K562 (cell line): ENCODE results near the gene CAMK1D. TPM values are rescaled to one million over a fixed set of nuclear protein-coding genes. Genes with fewer than 3 reads are reported as not detected.

Source experiments
- ATAC-seq: fragments of 200-7000 bp; cut with Tn5 transposase; 3 replicates; pipeline ENCODE4 v1.9.1; 2020; ENCODE audit warnings: moderate library complexity
- BruUV-seq: library from RNA; stranded (reverse); fragments of 400-500 nt; replicated peaks from 2 replicates; lab custom pipeline; 2021; lab: Mats Ljungman, UMichigan
- CTCF ChIA-PET: fragments of 300-600 bp; formaldehyde crosslinking; extraction: SDS; loops from one replicate; lab custom pipeline; 2021; ENCODE audit warnings: low intra/inter-chr PET ratio; lab: Yijun Ruan, JAX
- POLR2A ChIA-PET: fragments of 300-600, 350-650 bp; sonication (Branson Sonifier 250); formaldehyde crosslinking; extraction: SDS; loops from one replicate; lab custom pipeline; 2021; ENCODE audit warnings: antibody characterized with exemption, inconsistent platforms; lab: Yijun Ruan, JAX
- DNase-seq, 4 experiments: peaks; one replicate each; pipeline versions ENCODE4 v3.0.0 to v3.0.0-alpha.2; 2011 to 2018; ENCODE audit warnings: low spot score in 3 of 4, mixed read lengths in 3 of 4; ENCODE audit errors: extremely low read depth in 1 of 4
- FAIRE-seq: peaks from 2 replicates; lab custom pipeline; 2011; peaks lifted over from hg19 to GRCh38; lab: Jason Lieb, UNC
- H2AFZ ChIP-seq: 2 replicates; pipeline ENCODE4 v1.6.0; 2011; ENCODE audit warnings: low read depth, low read length, control low read depth, inconsistent platforms
- H3K27ac ChIP-seq: fragments of 200-600 bp; 3 replicates; pipeline ENCODE4 v1.8.0; 2011; ENCODE audit warnings: low read depth, mild to moderate bottlenecking, control low read depth, inconsistent platforms, low read length, moderate library complexity, mixed read lengths; ENCODE audit errors: extremely low read depth
- H3K27me3 ChIP-seq, 2 experiments: fragments of 300-600 bp in 1 of 2; 2 replicates in 1 of 2; 3 replicates in 1 of 2; pipeline versions ENCODE4 v1.6.0 to v1.8.0; 2011; ENCODE audit warnings: inconsistent platforms in 2 of 2, low read length in 2 of 2, mild to moderate bottlenecking in 1 of 2, mixed read lengths in 1 of 2, moderate library complexity in 1 of 2; ENCODE audit not compliant: control insufficient read depth in 2 of 2, insufficient read depth in 2 of 2
- H3K36me3 ChIP-seq: fragments of 300-600 bp; 3 replicates; pipeline ENCODE4 v1.8.0; 2011; ENCODE audit warnings: mild to moderate bottlenecking, low read length, inconsistent platforms; ENCODE audit not compliant: control insufficient read depth, insufficient read depth
- H3K4me1 ChIP-seq, 2 experiments: fragments of 200-600 bp in 1 of 2; replicated peaks in 1 of 2; 2 replicates in 1 of 2; 3 replicates in 1 of 2; pipeline versions ENCODE4 v1.5.1 to v1.8.0; 2011; ENCODE audit warnings: inconsistent platforms in 2 of 2, low read length in 2 of 2, mild to moderate bottlenecking in 1 of 2, mixed read lengths in 1 of 2, moderate library complexity in 1 of 2; ENCODE audit not compliant: control insufficient read depth in 2 of 2, insufficient read depth in 2 of 2
- H3K4me2 ChIP-seq: 2 replicates; pipeline ENCODE4 v1.6.1; 2011; ENCODE audit warnings: low read length, control low read depth, inconsistent platforms, mixed read lengths; ENCODE audit not compliant: insufficient read depth
- H3K4me3 ChIP-seq: fragments of 200-600 bp; sonication (generic), shearing (Covaris generic); 2 replicates; pipeline ENCODE4 v1.5.1; 2016; ENCODE audit warnings: control low read depth, inconsistent platforms
- H3K79me2 ChIP-seq: fragments of 200-600 bp; 3 replicates; pipeline ENCODE4 v1.8.0; 2011; ENCODE audit warnings: low read length, inconsistent platforms; ENCODE audit not compliant: control insufficient read depth, insufficient read depth
- H3K9ac ChIP-seq, 2 experiments: 2 replicates each; pipeline versions ENCODE4 v1.6.0 to v1.6.1; 2011; ENCODE audit warnings: low read depth in 2 of 2, low read length in 2 of 2, control low read depth in 1 of 2, inconsistent platforms in 1 of 2, mild to moderate bottlenecking in 1 of 2, mixed read lengths in 1 of 2; ENCODE audit not compliant: insufficient read depth in 1 of 2
- H3K9me1 ChIP-seq: one replicate; pipeline ENCODE4 v1.6.0; 2011; ENCODE audit warnings: inconsistent platforms, mild to moderate bottlenecking, low read length, moderate library complexity; ENCODE audit not compliant: control insufficient read depth, insufficient read depth
- H3K9me3 ChIP-seq: replicated peaks from 2 replicates; pipeline ENCODE4 v1.5.1; 2011; ENCODE audit warnings: low read depth, low read length, inconsistent platforms; ENCODE audit not compliant: control insufficient read depth, insufficient read depth
- H4K20me1 ChIP-seq: replicated peaks from 2 replicates; pipeline ENCODE4 v1.6.1; 2011; ENCODE audit warnings: low read length, inconsistent platforms, mixed read lengths; ENCODE audit not compliant: control insufficient read depth, insufficient read depth
- ETV5 ChIP-seq: sonication (generic); formaldehyde crosslinking; IDR thresholded peaks from 2 replicates; pipeline ENCODE4 v1.4.0; 2020; ENCODE audit warnings: low read depth, mild to moderate bottlenecking, missing genetic modification reagents
- MXI1 ChIP-seq: IDR thresholded peaks from 2 replicates; pipeline ENCODE4 v1.6.1; 2011; ENCODE audit warnings: low read depth, mild to moderate bottlenecking, improper control_type of control experiment, low read length
- SREBF1 ChIP-seq: fragments of 150-350 bp; IDR thresholded peaks from 2 replicates; pipeline ENCODE4 v1.6.1; 2014; ENCODE audit warnings: antibody characterized with exemption, low read depth, low read length, borderline replicate concordance
- YY1 ChIP-seq, 3 experiments: IDR thresholded peaks; 2 replicates each; pipeline ENCODE4 v1.6.1; 2011; ENCODE audit warnings: low read length in 2 of 3, mild to moderate bottlenecking in 2 of 3, moderate library complexity in 2 of 3, borderline replicate concordance in 1 of 3, control low read depth in 1 of 3, low read depth in 1 of 3; ENCODE audit not compliant: insufficient read depth in 3 of 3, insufficient replicate concordance in 2 of 3, control insufficient read depth in 1 of 3, insufficient read length in 1 of 3; ENCODE audit errors: extremely low read depth in 1 of 3
- ZBTB34 ChIP-seq: fragments of 250-450 bp; sonication (Bioruptor Pico); IDR thresholded peaks from 2 replicates; pipeline ENCODE4 v1.8.0; 2021; ENCODE audit warnings: mild to moderate bottlenecking, moderate library complexity
- ZNF23 ChIP-seq: fragments of 250-450 bp; sonication (Bioruptor Pico); IDR thresholded peaks from 2 replicates; pipeline ENCODE4 v1.4.0; 2020; ENCODE audit warnings: mild to moderate bottlenecking
- ZNF449 ChIP-seq: fragments of 250-450 bp; sonication (Bioruptor Pico); IDR thresholded peaks from 2 replicates; pipeline ENCODE4 v1.8.0; 2022; ENCODE audit warnings: moderate library complexity, mild to moderate bottlenecking, inconsistent platforms
- whole genome bisulfite sequencing: fragments of 100-300 bp; shearing (Covaris generic); methylation state at CpG from one replicate; pipeline ENCODE4 v1.1.6; 2016; ENCODE audit warnings: low coverage, mixed read lengths; ENCODE audit not compliant: insufficient coverage; ENCODE audit errors: missing lambda C conversion rate; 5-methylcytosine and 5-hydroxymethylcytosine counted together
- in situ Hi-C: fragments of 300-500 bp; cut with MboI; formaldehyde crosslinking; loops from 4 replicates; pipeline ENCODE4 v1.15.0; 2018; ENCODE audit warnings: inconsistent platforms, mixed read lengths
- intact Hi-C: fragments of 100-400 bp; cut with micrococcal nuclease; formaldehyde crosslinking; loops from 2 replicates; pipeline ENCODE4 v1.14.2; 2022
- polyA plus RNA-seq, 8 experiments: library from polyadenylated mRNA; depleted of rRNA in 4 of 8; stranded (reverse) in 5 of 8; unstranded in 3 of 8; fragments of >200 nt; fragmentation: Nextera tagmentation in 2 of 8; fragmentation: Illumina TruSeq in 1 of 8; extraction: Ambion mirVana in 2 of 8; extraction: Trizol in 1 of 8; gene quantifications; 2 replicates each; pipeline versions ENCODE4 v1.2.1 to v1.2.3, GENCODE V29; 2011 to 2014; ENCODE audit warnings: inconsistent platforms in 1 of 8, missing spikeins in 1 of 8
- total RNA-seq, 7 experiments: library from RNA; depleted of rRNA in 6 of 7; stranded (reverse); fragments of >200 nt in 6 of 7; fragmentation: Illumina TruSeq in 2 of 7; extraction: Trizol in 2 of 7; gene quantifications; 2 replicates each; pipeline versions ENCODE4 v1.2.1 to v1.2.3, GENCODE V29; 2011 to 2021; ENCODE audit warnings: low replicate concordance in 1 of 7
- TF ChIP-seq, protein P1 (sequence below): sonication (generic); formaldehyde crosslinking; IDR thresholded peaks from 2 replicates; pipeline ENCODE4 v1.5.0; 2020; ENCODE audit warnings: missing genetic modification reagents

Gene CAMK1D
- total and polyA plus RNA-seq, 9 of the 15 experiments (the other 6 are each of a cell fraction or from before 2014, with no cell fraction given), result 0.12 to 0.24 (median 0.20) TPM; not detected in 5

DNA sequence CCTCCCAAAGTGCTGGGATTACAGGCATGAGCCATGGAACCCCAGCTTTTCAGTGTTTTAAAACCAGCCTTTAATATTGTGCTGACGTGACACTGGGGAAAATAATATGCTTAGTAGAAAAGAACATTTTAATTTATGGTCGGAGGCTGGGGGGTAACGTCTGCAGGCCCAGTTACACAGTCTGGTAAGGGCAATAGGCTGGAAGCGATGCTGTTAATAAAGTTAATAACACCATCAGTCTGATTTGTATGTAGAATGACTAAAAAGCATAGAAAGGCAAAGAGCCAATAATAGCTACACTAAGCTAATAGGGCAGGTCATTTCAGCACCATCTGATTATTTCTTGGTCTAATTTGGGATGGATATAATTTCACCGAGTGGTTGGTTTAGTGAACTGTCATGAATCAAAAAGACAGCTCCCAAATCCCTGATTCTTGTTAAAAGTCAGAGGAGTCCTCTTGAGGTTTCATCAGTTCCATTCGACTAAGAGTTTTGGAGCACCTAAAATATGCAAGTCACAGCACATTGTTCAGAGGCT lies 192.9 kb downstream of the CAMK1D start:
- BruUV-seq, result no TSS peak
- no peaks in the 10 kb centered on the region for H3K4me1 ChIP-seq
- TF ChIP-seq, protein P1, sequence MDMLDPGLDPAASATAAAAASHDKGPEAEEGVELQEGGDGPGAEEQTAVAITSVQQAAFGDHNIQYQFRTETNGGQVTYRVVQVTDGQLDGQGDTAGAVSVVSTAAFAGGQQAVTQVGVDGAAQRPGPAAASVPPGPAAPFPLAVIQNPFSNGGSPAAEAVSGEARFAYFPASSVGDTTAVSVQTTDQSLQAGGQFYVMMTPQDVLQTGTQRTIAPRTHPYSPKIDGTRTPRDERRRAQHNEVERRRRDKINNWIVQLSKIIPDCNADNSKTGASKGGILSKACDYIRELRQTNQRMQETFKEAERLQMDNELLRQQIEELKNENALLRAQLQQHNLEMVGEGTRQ (CRISPR knock-in tag), result no peak
- peaks cover 18 to 22% of the 10 kb centered on the region in 2 experiments for H3K27me3 ChIP-seq
- no peaks in the 10 kb centered on the region for H3K9me3 ChIP-seq
- H3K4me3 ChIP-seq, result no peak overlapping the region
- CTCF ChIA-PET, result no interaction called here
- no peaks in the 10 kb centered on the region for H3K9me1 ChIP-seq
- WGBS, result 0% methylated on average over 6 of the region's 6 CpGs
- no peak overlapping the region for H3K4me2 ChIP-seq
- DNase-seq (no peak), ATAC-seq (no peak), FAIRE-seq (no peak)
- no peaks in the 10 kb centered on the region for H4K20me1 ChIP-seq
- in situ Hi-C loops (no loop called here), intact Hi-C loops (no loop called here)
- H3K9ac ChIP-seq, result no peak overlapping the region
- H3K79me2 ChIP-seq, result no peaks in the 10 kb centered on the region
- no peak overlapping the region for H2AFZ ChIP-seq
- H3K27ac ChIP-seq, result no peak overlapping the region
- POLR2A ChIA-PET, result no interaction called here
- no peaks in the 10 kb centered on the region for H3K36me3 ChIP-seq

- TF ChIP-seq ETV5 (CRISPR knock-in tag), result no peak
- no peak for TF ChIP-seq ZNF23 (CRISPR knock-in tag)
- TF ChIP-seq YY1 (IDR thresholded peaks at IDR 0.05; ENCODE audit: borderline replicate concordance in 1 of 3, control insufficient read depth in 1 of 3, extremely low read depth in 1 of 3, insufficient read depth in 3 of 3, insufficient read length in 1 of 3, insufficient replicate concordance in 2 of 3, low read depth in 1 of 3, low read length in 2 of 3), result no peak
- TF ChIP-seq MXI1, result no peak
- no peak for TF ChIP-seq SREBF1
- TF ChIP-seq ZNF449 (CRISPR knock-in tag), result no peak
- no peak for TF ChIP-seq ZBTB34 (CRISPR knock-in tag)
- TF ChIP-seq, all 486 proteins: peak for 0
- H3K4me3 ChIP-seq, result no peak overlapping the region
- no TSS peak for BruUV-seq
- no peaks in the 10 kb centered on the region for H3K9me1 ChIP-seq
- 0% methylated on average over 3 of the region's 3 CpGs for WGBS
- H3K9me3 ChIP-seq, result no peaks in the 10 kb centered on the region
- intact Hi-C loops (no loop called here), in situ Hi-C loops (no loop called here)
- no peak overlapping the region for H2AFZ ChIP-seq
- no peaks in the 10 kb centered on the region for H3K79me2 ChIP-seq
- no peak for FAIRE-seq
- CTCF ChIA-PET, result no interaction called here
- no peaks in the 10 kb centered on the region for H4K20me1 ChIP-seq
- no peak overlapping the region for H3K4me2 ChIP-seq
- no peak for DNase-seq
- POLR2A ChIA-PET, result interaction anchor here (0.8 kb wide), 1 partner anchor 669 kb away, joined by 3 read pairs; no protein-coding TSS in a partner anchor
- H3K27me3 ChIP-seq, result peaks cover 12 to 16% of the 10 kb centered on the region in 2 experiments; a peak in 4 of 5 replicates
- no peak overlapping the region for H3K9ac ChIP-seq
- no peak overlapping the region for H3K27ac ChIP-seq
- no peak for ATAC-seq
- no peaks in the 10 kb centered on the region for H3K4me1 ChIP-seq
- H3K36me3 ChIP-seq, result no peaks in the 10 kb centered on the region
Measured at GRCh38 chr10:12543589-12543988, 194.2 kb downstream of the CAMK1D start.
